HepG2 (cell line): ENCODE results near the gene CBX5. TPM values are rescaled to one million over a fixed set of nuclear protein-coding genes. Genes with fewer than 3 reads are reported as not detected.

Source experiments
- KLF11 ChIP-seq: IDR thresholded peaks from 2 replicates; pipeline ENCODE4 v1.6.1; 2016; ENCODE audit warnings: missing compliant biosample characterization
- MAF1 ChIP-seq: sonication (generic); formaldehyde crosslinking; IDR thresholded peaks from 2 replicates; pipeline ENCODE4 v1.5.0; 2020; ENCODE audit warnings: missing genetic modification reagents, borderline replicate concordance
- MYPOP ChIP-seq: sonication (generic); formaldehyde crosslinking; IDR thresholded peaks from 2 replicates; pipeline ENCODE4 v1.8.1; 2023; ENCODE audit warnings: mild to moderate bottlenecking, moderate library complexity, missing genetic modification reagents
- NR2F6 ChIP-seq, 2 experiments: IDR thresholded peaks; 2 replicates each; pipeline ENCODE4 v1.6.1; 2016; ENCODE audit warnings: antibody characterized with exemption in 1 of 2, mild to moderate bottlenecking in 1 of 2
- RBFOX2 ChIP-seq: fragments of 200-400 bp; formaldehyde crosslinking; IDR thresholded peaks from 2 replicates; pipeline ENCODE4 v1.6.1; 2017; ENCODE audit warnings: low read depth, mild to moderate bottlenecking, low read length
- YEATS4 ChIP-seq: sonication (generic); formaldehyde crosslinking; IDR thresholded peaks from 2 replicates; pipeline ENCODE4 v1.4.0; 2020; ENCODE audit warnings: missing genetic modification reagents, borderline replicate concordance
- ZIK1 ChIP-seq: sonication (generic); formaldehyde crosslinking; IDR thresholded peaks from 2 replicates; pipeline ENCODE4 v1.5.0; 2020; ENCODE audit warnings: mild to moderate bottlenecking, low read depth, missing genetic modification reagents, borderline replicate concordance
- ZNF207 ChIP-seq: fragments of 450-650 bp; IDR thresholded peaks from 2 replicates; pipeline ENCODE4 v1.6.1; 2016; ENCODE audit warnings: antibody characterized with exemption, borderline replicate concordance
- ZNF512B ChIP-seq: sonication (generic); formaldehyde crosslinking; IDR thresholded peaks from 2 replicates; pipeline ENCODE4 v1.5.1; 2020; ENCODE audit warnings: missing genetic modification reagents, mild to moderate bottlenecking, borderline replicate concordance
- ZNF614 ChIP-seq: IDR thresholded peaks from 2 replicates; pipeline ENCODE4 v1.6.1; 2018; ENCODE audit warnings: missing biosample characterization, missing genetic modification reagents, inconsistent platforms, borderline replicate concordance
- polyA plus RNA-seq, 8 experiments: library from polyadenylated mRNA; depleted of rRNA in 3 of 8; stranded (reverse) in 7 of 8; unstranded in 1 of 8; fragments of >200 nt; fragmentation: Illumina TruSeq in 4 of 8; extraction: Trizol in 4 of 8; gene quantifications; 2 replicates each; pipeline versions ENCODE4 v1.2.1 to v1.2.3, GENCODE V29; 2011 to 2016; ENCODE audit warnings: low read depth in 4 of 8, missing spikeins in 1 of 8, mixed read lengths in 1 of 8; ENCODE audit not compliant: insufficient read depth in 1 of 8
- total RNA-seq, 5 experiments: library from RNA; depleted of rRNA; stranded (reverse); fragments of >200 nt; fragmentation: Illumina TruSeq; extraction: Trizol; gene quantifications; 2 replicates each; pipeline ENCODE4 v1.2.3, GENCODE V29; 2016; ENCODE audit warnings: low read depth in 1 of 5
- TF ChIP-seq, protein P1 (sequence below): sonication (generic); formaldehyde crosslinking; IDR thresholded peaks from 2 replicates; pipeline ENCODE4 v1.4.0; 2020; ENCODE audit warnings: missing genetic modification reagents, borderline replicate concordance
- TF ChIP-seq, protein P2 (sequence below): sonication (generic); formaldehyde crosslinking; IDR thresholded peaks from 2 replicates; pipeline ENCODE4 v1.4.0; 2020; ENCODE audit warnings: missing genetic modification reagents
- TF ChIP-seq, protein P3 (sequence below): sonication (generic); formaldehyde crosslinking; IDR thresholded peaks from 2 replicates; pipeline ENCODE4; 2020; ENCODE audit warnings: missing genetic modification reagents, mild to moderate bottlenecking, borderline replicate concordance

The CBX5 gene
- total and polyA plus RNA-seq, 2 of the 13 experiments (the other 11 are each of a cell fraction or from before 2014, with no cell fraction given) = 16.0 to 22.2 TPM

GRCh38 chr12:54214553-54215406 is 65.1 kb downstream of the CBX5 start (continued):
- TF ChIP-seq ZNF512B (CRISPR knock-in tag) (no peak), ZIK1 (CRISPR knock-in tag) (no peak), ZNF207 (no peak), KLF11 (CRISPR knock-in tag) (no peak), MAF1 (CRISPR knock-in tag) (no peak), RBFOX2 (no peak), ZNF614 (CRISPR knock-in tag) (no peak), MYPOP (CRISPR knock-in tag) (peak; percentile 73), YEATS4 (CRISPR knock-in tag) (peak; percentile 37; the same call in 1 of the 2 replicates), NR2F6 (IDR thresholded peaks at IDR 0.05) (no peak), NR2F6 (CRISPR knock-in tag; IDR thresholded peaks at IDR 0.05) (no peak)
- TF ChIP-seq, protein P1, sequence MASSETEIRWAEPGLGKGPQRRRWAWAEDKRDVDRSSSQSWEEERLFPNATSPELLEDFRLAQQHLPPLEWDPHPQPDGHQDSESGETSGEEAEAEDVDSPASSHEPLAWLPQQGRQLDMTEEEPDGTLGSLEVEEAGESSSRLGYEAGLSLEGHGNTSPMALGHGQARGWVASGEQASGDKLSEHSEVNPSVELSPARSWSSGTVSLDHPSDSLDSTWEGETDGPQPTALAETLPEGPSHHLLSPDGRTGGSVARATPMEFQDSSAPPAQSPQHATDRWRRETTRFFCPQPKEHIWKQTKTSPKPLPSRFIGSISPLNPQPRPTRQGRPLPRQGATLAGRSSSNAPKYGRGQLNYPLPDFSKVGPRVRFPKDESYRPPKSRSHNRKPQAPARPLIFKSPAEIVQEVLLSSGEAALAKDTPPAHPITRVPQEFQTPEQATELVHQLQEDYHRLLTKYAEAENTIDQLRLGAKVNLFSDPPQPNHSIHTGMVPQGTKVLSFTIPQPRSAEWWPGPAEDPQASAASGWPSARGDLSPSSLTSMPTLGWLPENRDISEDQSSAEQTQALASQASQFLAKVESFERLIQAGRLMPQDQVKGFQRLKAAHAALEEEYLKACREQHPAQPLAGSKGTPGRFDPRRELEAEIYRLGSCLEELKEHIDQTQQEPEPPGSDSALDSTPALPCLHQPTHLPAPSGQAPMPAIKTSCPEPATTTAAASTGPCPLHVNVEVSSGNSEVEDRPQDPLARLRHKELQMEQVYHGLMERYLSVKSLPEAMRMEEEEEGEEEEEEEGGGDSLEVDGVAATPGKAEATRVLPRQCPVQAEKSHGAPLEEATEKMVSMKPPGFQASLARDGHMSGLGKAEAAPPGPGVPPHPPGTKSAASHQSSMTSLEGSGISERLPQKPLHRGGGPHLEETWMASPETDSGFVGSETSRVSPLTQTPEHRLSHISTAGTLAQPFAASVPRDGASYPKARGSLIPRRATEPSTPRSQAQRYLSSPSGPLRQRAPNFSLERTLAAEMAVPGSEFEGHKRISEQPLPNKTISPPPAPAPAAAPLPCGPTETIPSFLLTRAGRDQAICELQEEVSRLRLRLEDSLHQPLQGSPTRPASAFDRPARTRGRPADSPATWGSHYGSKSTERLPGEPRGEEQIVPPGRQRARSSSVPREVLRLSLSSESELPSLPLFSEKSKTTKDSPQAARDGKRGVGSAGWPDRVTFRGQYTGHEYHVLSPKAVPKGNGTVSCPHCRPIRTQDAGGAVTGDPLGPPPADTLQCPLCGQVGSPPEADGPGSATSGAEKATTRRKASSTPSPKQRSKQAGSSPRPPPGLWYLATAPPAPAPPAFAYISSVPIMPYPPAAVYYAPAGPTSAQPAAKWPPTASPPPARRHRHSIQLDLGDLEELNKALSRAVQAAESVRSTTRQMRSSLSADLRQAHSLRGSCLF (CRISPR knock-in tag) = no peak
- TF ChIP-seq, protein P2, sequence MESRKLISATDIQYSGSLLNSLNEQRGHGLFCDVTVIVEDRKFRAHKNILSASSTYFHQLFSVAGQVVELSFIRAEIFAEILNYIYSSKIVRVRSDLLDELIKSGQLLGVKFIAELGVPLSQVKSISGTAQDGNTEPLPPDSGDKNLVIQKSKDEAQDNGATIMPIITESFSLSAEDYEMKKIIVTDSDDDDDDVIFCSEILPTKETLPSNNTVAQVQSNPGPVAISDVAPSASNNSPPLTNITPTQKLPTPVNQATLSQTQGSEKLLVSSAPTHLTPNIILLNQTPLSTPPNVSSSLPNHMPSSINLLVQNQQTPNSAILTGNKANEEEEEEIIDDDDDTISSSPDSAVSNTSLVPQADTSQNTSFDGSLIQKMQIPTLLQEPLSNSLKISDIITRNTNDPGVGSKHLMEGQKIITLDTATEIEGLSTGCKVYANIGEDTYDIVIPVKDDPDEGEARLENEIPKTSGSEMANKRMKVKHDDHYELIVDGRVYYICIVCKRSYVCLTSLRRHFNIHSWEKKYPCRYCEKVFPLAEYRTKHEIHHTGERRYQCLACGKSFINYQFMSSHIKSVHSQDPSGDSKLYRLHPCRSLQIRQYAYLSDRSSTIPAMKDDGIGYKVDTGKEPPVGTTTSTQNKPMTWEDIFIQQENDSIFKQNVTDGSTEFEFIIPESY (CRISPR knock-in tag) = no peak; the same call in 1 of the 2 replicates
- TF ChIP-seq, protein P3, sequence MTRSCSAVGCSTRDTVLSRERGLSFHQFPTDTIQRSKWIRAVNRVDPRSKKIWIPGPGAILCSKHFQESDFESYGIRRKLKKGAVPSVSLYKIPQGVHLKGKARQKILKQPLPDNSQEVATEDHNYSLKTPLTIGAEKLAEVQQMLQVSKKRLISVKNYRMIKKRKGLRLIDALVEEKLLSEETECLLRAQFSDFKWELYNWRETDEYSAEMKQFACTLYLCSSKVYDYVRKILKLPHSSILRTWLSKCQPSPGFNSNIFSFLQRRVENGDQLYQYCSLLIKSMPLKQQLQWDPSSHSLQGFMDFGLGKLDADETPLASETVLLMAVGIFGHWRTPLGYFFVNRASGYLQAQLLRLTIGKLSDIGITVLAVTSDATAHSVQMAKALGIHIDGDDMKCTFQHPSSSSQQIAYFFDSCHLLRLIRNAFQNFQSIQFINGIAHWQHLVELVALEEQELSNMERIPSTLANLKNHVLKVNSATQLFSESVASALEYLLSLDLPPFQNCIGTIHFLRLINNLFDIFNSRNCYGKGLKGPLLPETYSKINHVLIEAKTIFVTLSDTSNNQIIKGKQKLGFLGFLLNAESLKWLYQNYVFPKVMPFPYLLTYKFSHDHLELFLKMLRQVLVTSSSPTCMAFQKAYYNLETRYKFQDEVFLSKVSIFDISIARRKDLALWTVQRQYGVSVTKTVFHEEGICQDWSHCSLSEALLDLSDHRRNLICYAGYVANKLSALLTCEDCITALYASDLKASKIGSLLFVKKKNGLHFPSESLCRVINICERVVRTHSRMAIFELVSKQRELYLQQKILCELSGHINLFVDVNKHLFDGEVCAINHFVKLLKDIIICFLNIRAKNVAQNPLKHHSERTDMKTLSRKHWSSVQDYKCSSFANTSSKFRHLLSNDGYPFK (CRISPR knock-in tag) = no peak
